Liver (tissue), 9 donors: Measurements from ENCODE around the gene ANKRD36B. TPM values are rescaled to one million over a fixed set of nuclear protein-coding genes. Genes with fewer than 3 reads are reported as not detected.
"Not testable (repeated sequence)": the region's sequence is repeated elsewhere in the genome, so short reads cannot be mapped to it uniquely, and the experiment has no call there.

Experiments used
- DNase-seq: peaks from one replicate; pipeline ENCODE4 v3.0.0-alpha.2; 2017; ENCODE audit warnings: low spot score
- H3K27ac ChIP-seq, 2 donors: one replicate each; pipeline ENCODE4 v1.7.0; 2013; ENCODE audit warnings: inconsistent platforms in 2 of 2, low read length in 2 of 2, control low read depth in 1 of 2, low read depth in 1 of 2, mild to moderate bottlenecking in 1 of 2
- H3K27me3 ChIP-seq, 4 donors: one replicate each; pipeline versions ENCODE4 v1.6.1 to v1.7.0; 2013; ENCODE audit warnings: low read length in 3 of 4, inconsistent platforms in 1 of 4, mild to moderate bottlenecking in 1 of 4, moderate library complexity in 1 of 4; ENCODE audit not compliant: control insufficient read depth in 4 of 4, insufficient read depth in 4 of 4
- H3K36me3 ChIP-seq, 4 donors: one replicate each; pipeline versions ENCODE4 v1.6.1 to v1.7.0; 2013; ENCODE audit warnings: low read length in 3 of 4, mild to moderate bottlenecking in 3 of 4, low read depth in 1 of 4, moderate library complexity in 1 of 4; ENCODE audit not compliant: control insufficient read depth in 4 of 4, insufficient read depth in 3 of 4
- H3K4me1 ChIP-seq, 4 donors: one replicate each; pipeline versions ENCODE4 v1.6.1 to v1.7.0; 2013; ENCODE audit warnings: low read length in 3 of 4, mild to moderate bottlenecking in 3 of 4, moderate library complexity in 1 of 4; ENCODE audit not compliant: control insufficient read depth in 4 of 4, insufficient read depth in 4 of 4
- H3K4me3 ChIP-seq, 3 donors: one replicate each; pipeline versions ENCODE4 v1.6.1 to v1.7.0; 2013; ENCODE audit warnings: low read length in 3 of 3, control low read depth in 1 of 3, low read depth in 1 of 3, mild to moderate bottlenecking in 1 of 3
- H3K9ac ChIP-seq, 2 donors: one replicate each; pipeline ENCODE4 v1.7.0; 2013; ENCODE audit warnings: low read length in 2 of 2, mild to moderate bottlenecking in 2 of 2, moderate library complexity in 2 of 2, control low read depth in 1 of 2, low read depth in 1 of 2
- H3K9me3 ChIP-seq, 4 donors: one replicate each; pipeline versions ENCODE4 v1.6.1 to v1.7.0; 2013; ENCODE audit warnings: low read length in 3 of 4; ENCODE audit not compliant: control insufficient read depth in 4 of 4
- CTCF ChIP-seq: fragments of 150-350 bp; IDR thresholded peaks from 2 replicates; pipeline ENCODE4 v1.5.1; 2017; ENCODE audit warnings: improper control_type of control experiment, low read depth, low read length; ENCODE audit not compliant: missing input control
- RAD21 ChIP-seq, 2 donors: IDR thresholded peaks; 2 replicates each; pipeline ENCODE4 v1.6.1; 2016; ENCODE audit warnings: antibody characterized with exemption in 2 of 2, mild to moderate bottlenecking in 2 of 2
- WGBS: extraction: QIAGEN DNeasy Blood & Tissue Kit; methylation state at CpG from one replicate; pipeline ENCODE4 v1.1.7; 2013; 5-methylcytosine and 5-hydroxymethylcytosine counted together
- polyA plus RNA-seq, 2 donors: library from polyadenylated mRNA; stranded (reverse) in 1 of 2; unstranded in 1 of 2; fragments of 200-250 nt in 1 of 2; fragments of >200 nt in 1 of 2; fragmentation: Nextera tagmentation in 1 of 2; extraction: Ambion mirVana in 1 of 2; gene quantifications; one replicate each; pipeline versions ENCODE4 v1.2.1 to v1.2.3, GENCODE V29; 2013 to 2015
- total RNA-seq, 2 donors: library from RNA; depleted of rRNA; stranded (reverse); fragments of >200 nt; gene quantifications; one replicate each; pipeline ENCODE4 v1.2.3, GENCODE V29; 2014
- donor health status: healthy.
- donor health status: healthy.
- donor health status: healthy.
- donor health status: healthy.
- donor health status: healthy.

The ANKRD36B gene
- total and polyA plus RNA-seq, 4 donors, result 0.58 to 9.2 (median 5.0) TPM

- H3K9me3 ChIP-seq, H3K27me3 ChIP-seq, H3K36me3 ChIP-seq, H3K4me1 ChIP-seq: not testable (repeated sequence)
- Histone ChIP-seq H3K4me3 (peak overlapping the region; percentile 38 to 73 (median 59)), H3K9ac (peak overlapping the region; percentile 60 to 79), H3K27ac (peak overlapping the region; percentile 86 to 94)
- 3% methylated on average over 32 of the region's 33 CpGs for WGBS
- DNase-seq, result peak; percentile 76
- TF ChIP-seq RAD21 (IDR thresholded peaks at IDR 0.05), result peak; percentile 94 to 95
- TF ChIP-seq CTCF, result peak; percentile 98
These were observed 1.1 kb upstream of the ANKRD36B start for GRCh38 chr2:97590515-97591394.

DNA sequence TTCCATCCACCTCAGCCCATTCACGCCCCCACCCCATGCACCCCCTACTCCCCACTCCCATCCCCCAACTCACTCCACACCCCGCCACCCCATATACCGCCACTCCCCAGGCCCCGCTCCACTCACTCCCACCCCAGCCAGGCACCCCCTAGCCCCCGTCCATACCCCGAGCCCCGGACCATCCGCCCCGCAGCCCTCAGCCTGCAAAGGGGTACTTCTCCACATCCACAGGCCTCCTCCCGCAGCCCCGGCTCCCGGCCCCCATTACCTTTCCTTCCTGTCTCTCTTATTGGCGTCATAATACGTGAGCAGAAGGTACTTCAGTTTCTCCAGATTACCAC lies 450 bp downstream of the ANKRD36B start:
- not testable (repeated sequence) for DNase-seq, H3K27me3 ChIP-seq, H3K4me1 ChIP-seq, H3K36me3 ChIP-seq, H3K9me3 ChIP-seq
- Histone ChIP-seq H3K9ac (peak overlapping the region in 1 of 2 donors; percentile 53), H3K4me3 (peak overlapping the region; percentile 40 to 76 (median 42)), H3K27ac (peak overlapping the region; percentile 70 to 76)
- under 1% methylated on average over 11 of the region's 14 CpGs for WGBS

- H3K27me3 ChIP-seq, H3K36me3 ChIP-seq, DNase-seq, H3K4me3 ChIP-seq, H3K27ac ChIP-seq, H3K9ac ChIP-seq, H3K9me3 ChIP-seq, H3K4me1 ChIP-seq: not testable (repeated sequence)
- WGBS, result 85% methylated on average over 3 of the region's 3 CpGs
These were observed 24.0 kb downstream of the ANKRD36B start for GRCh38 chr2:97565674-97566073.

- peaks cover 0 to 11% (median 1%) of the 10 kb centered on the region in 4 donors for H3K36me3 ChIP-seq
- WGBS, result 81% methylated on average over 3 of the region's 3 CpGs
- not testable (repeated sequence) for H3K27me3 ChIP-seq, H3K4me1 ChIP-seq, DNase-seq, H3K4me3 ChIP-seq, H3K27ac ChIP-seq, H3K9me3 ChIP-seq, H3K9ac ChIP-seq
These were observed 37.3 kb downstream of the ANKRD36B start for GRCh38 chr2:97552406-97552805.

DNA sequence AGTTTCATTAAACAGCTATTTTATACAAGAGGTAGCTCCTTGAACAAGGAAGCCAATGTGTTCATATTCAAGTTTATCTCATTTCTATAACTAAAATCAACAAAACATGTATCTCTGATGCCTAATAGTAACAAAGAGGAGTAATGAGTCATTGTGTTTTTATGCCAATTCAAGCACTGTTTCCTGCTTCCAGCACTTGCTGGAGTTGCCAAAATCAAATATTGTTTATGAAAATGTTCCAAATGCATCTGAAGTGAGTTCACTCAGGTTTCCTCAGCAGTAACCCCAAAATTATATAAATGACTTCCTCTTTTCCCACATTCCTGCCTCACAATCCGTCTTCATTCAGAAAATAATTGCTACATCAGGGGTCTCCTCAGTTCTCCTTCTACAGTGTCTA lies 39.2 kb downstream of the ANKRD36B start:
- WGBS, result no CpG with 5 or more reads among the region's 1 CpG
- not testable (repeated sequence) for H3K9me3 ChIP-seq, H3K27ac ChIP-seq, DNase-seq, H3K27me3 ChIP-seq, H3K9ac ChIP-seq, H3K4me3 ChIP-seq, H3K4me1 ChIP-seq
- peaks cover 0 to 11% (median 1%) of the 10 kb centered on the region in 4 donors for H3K36me3 ChIP-seq

DNA sequence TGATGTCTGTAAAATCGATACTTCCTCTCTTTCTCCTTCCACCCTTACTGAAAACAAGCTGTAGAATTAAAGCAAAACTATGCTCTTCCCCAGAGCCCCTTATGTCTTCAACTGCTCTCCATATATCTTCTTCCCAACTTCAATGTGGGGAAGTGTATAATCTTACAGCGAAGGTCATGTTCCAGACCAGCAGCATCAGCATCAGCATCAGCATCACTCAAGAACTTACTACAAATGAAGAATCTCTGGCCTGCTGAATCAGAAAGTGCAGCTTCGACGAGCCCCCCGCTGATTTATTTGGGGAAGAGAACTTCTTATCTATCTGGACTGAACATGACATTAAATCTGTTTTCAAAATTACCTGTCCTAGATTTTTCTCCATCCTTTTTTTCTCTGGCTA lies 40.6 kb downstream of the ANKRD36B start:
- not testable (repeated sequence) for H3K27me3 ChIP-seq, H3K4me1 ChIP-seq, H3K4me3 ChIP-seq, H3K9ac ChIP-seq, H3K9me3 ChIP-seq, DNase-seq, H3K27ac ChIP-seq
- WGBS, result 93% methylated on average over 5 of the region's 5 CpGs
- peaks cover 0 to 11% (median 1%) of the 10 kb centered on the region in 4 donors for H3K36me3 ChIP-seq

DNA sequence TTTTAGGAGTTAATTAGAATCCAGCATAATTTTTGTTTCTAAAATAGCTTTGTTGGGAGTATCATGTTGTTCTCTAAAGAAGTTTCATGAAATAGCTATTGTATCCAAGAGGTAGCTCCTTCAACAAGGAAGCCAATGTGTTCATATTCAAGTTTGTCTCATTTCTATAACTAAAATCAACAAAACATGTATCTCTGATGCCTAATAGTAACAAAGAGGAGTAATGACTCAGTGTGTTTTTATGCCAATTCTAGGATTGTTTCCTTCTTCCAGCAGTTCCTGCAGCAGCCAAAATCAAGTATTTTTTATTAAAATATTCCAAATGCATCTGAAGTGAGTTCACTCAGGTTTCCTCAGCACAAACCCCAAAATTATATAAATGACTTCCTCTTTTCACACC lies 41.1 kb downstream of the ANKRD36B start:
- not testable (repeated sequence) for H3K9ac ChIP-seq, H3K9me3 ChIP-seq, H3K27ac ChIP-seq, H3K4me3 ChIP-seq, H3K4me1 ChIP-seq, H3K27me3 ChIP-seq, DNase-seq
- peaks cover 0 to 11% (median 1%) of the 10 kb centered on the region in 4 donors for H3K36me3 ChIP-seq
